Measurements from ENCODE around the gene AP2B1.

AP2B1 gene

GRCh38 chr17:35729405-35729833 lies 142.3 kb downstream of the AP2B1 start:
- no peak for DNase-seq (ENCODE audit: low read depth in 2 of 2)

GRCh38 chr17:35730400-35731005 lies 143.4 kb downstream of the AP2B1 start:
- DNase-seq (ENCODE audit: low read depth in 2 of 2): no peak

- DNase-seq (ENCODE audit: low read depth in 2 of 2): no peak
Measured at GRCh38 chr17:35731239-35731916, 144.3 kb downstream of the AP2B1 start, which contains the start of gene RASL10B. Gene RASL10B (plus strand): TSS chr17:35731639. CDS start chr17:35735185, 3,546 bp downstream.

GRCh38 chr17:35731917-35732805 lies 145.0 kb downstream of the AP2B1 start:
- DNase-seq (ENCODE audit: low read depth in 2 of 2): no peak

GRCh38 chr17:35732806-35733136 lies 145.6 kb downstream of the AP2B1 start:
- no peak for DNase-seq (ENCODE audit: low read depth in 2 of 2)

- no peak for DNase-seq (ENCODE audit: low read depth in 2 of 2)
Measured at GRCh38 chr17:35733366-35733765, 146.2 kb downstream of the AP2B1 start.

- DNase-seq (ENCODE audit: low read depth in 2 of 2): no peak
Measured at GRCh38 chr17:35734396-35734795, 147.3 kb downstream of the AP2B1 start.

- no peak for DNase-seq (ENCODE audit: low read depth in 2 of 2)
Measured at GRCh38 chr17:35735036-35735805, 148.1 kb downstream of the AP2B1 start.

GRCh38 chr17:35736236-35736635 lies 149.1 kb downstream of the AP2B1 start:
- DNase-seq (ENCODE audit: low read depth in 2 of 2): no peak

GRCh38 chr17:35738519-35739133 lies 151.5 kb downstream of the AP2B1 start:
- DNase-seq (ENCODE audit: low read depth in 2 of 2): no peak

GRCh38 chr17:35740216-35740615 lies 153.1 kb downstream of the AP2B1 start:
- DNase-seq (ENCODE audit: low read depth in 2 of 2): no peak

- no peak for DNase-seq (ENCODE audit: low read depth in 2 of 2)
Measured at GRCh38 chr17:35740997-35741931, 154.1 kb downstream of the AP2B1 start.

- no peak for DNase-seq (ENCODE audit: low read depth in 2 of 2)
Measured at GRCh38 chr17:35742496-35742895, 155.4 kb downstream of the AP2B1 start.

GRCh38 chr17:35742896-35743477 lies 155.9 kb downstream of the AP2B1 start:
- no peak for DNase-seq (ENCODE audit: low read depth in 2 of 2)

GRCh38 chr17:35743626-35744328 lies 156.7 kb downstream of the AP2B1 start:
- DNase-seq (ENCODE audit: low read depth in 2 of 2): no peak

- DNase-seq (ENCODE audit: low read depth in 2 of 2): no peak
Measured at GRCh38 chr17:35744830-35745229, 157.7 kb downstream of the AP2B1 start.

GRCh38 chr17:35745246-35745645 lies 158.1 kb downstream of the AP2B1 start:
- DNase-seq (ENCODE audit: low read depth in 2 of 2): no peak

GRCh38 chr17:35745749-35746320 lies 158.7 kb downstream of the AP2B1 start:
- DNase-seq (ENCODE audit: low read depth in 2 of 2): no peak

GRCh38 chr17:35747540-35748017 lies 160.5 kb downstream of the AP2B1 start:
- no peak for DNase-seq (ENCODE audit: low read depth in 2 of 2)
